ENCODE results near the gene RNLS. TPM values are rescaled to one million over a fixed set of nuclear protein-coding genes. Genes with fewer than 3 reads are reported as not detected.

Gene RNLS
- total and polyA plus RNA-seq, 2 of the 4 experiments (the other 2 are of a cell fraction): 4.5 to 7.0 TPM

- no peak overlapping the region; the same call in 1 of the 2 replicates for H3K4me2 ChIP-seq (ENCODE audit: low read depth, low read length)
- peak overlapping the region; percentile 3; the same call in 1 of the 2 replicates for H2BK120ac ChIP-seq (ENCODE audit: low read depth, low read length)
- no CpG with 5 or more reads among the region's 4 CpGs for WGBS, 2 experiments (ENCODE audit: extremely low coverage in 2 of 2, insufficient read length in 1 of 2)
- H3K9me1 ChIP-seq (ENCODE audit: insufficient read depth, low read length): 0 out of 2 replicates have a peak, but pooled peaks cover 2% of the 10 kb centered on the region
- H2AK5ac ChIP-seq (ENCODE audit: low read depth, low read length): no peak overlapping the region
- ATAC-seq (ENCODE audit: low read depth) (no peak), DNase-seq (no peak)
- H3K18ac ChIP-seq (ENCODE audit: low read depth, low read length): no peak overlapping the region
- H3K27me3 ChIP-seq (ENCODE audit: control insufficient read depth, insufficient read depth, low read length): no peaks in the 10 kb centered on the region
- no peak overlapping the region for H2BK20ac ChIP-seq (ENCODE audit: low read depth, low read length)
- BruUV-seq (replicated peaks): no TSS peak
- peak overlapping the region; percentile 66 to 97; a peak in 2 of 4 replicates for H4K8ac ChIP-seq (ENCODE audit: low read depth in 2 of 2, low read length in 2 of 2)
- H3K36me3 ChIP-seq (ENCODE audit: control insufficient read depth, insufficient read depth, low read length): no peaks in the 10 kb centered on the region
- H2AFZ ChIP-seq (replicated peaks; ENCODE audit: low read length, poor library complexity): peak overlapping the region; percentile 99
- no peak overlapping the region for H3K4me3 ChIP-seq (ENCODE audit: insufficient read depth, low read depth, low read length)
- no peak overlapping the region for H4K91ac ChIP-seq (ENCODE audit: insufficient read depth, low read depth, low read length)
- H3K79me1 ChIP-seq (ENCODE audit: low read depth in 1 of 2, low read length in 2 of 2): no peaks in the 10 kb centered on the region
- no peak overlapping the region for H2AK9ac ChIP-seq (replicated peaks; ENCODE audit: low read depth, low read length, poor library complexity)
- H3K9me3 ChIP-seq (ENCODE audit: control insufficient read depth, insufficient read depth, low read length): no peaks in the 10 kb centered on the region
- no peaks in the 10 kb centered on the region for H4K20me1 ChIP-seq (ENCODE audit: insufficient read depth, low read length)
- H3K27ac ChIP-seq (ENCODE audit: insufficient read depth, low read length): no peak overlapping the region
- in situ Hi-C loops (cut with MboI; ENCODE audit: low sequenced_read_pairs): no loop called here
- TF ChIP-seq USF2 (IDR thresholded peaks at IDR 0.05; ENCODE audit: low read depth, low read length): no peak
- TF ChIP-seq POLR2A (IDR thresholded peaks at IDR 0.05; ENCODE audit: low read depth, low read length): no peak
- TF ChIP-seq CEBPB (IDR thresholded peaks at IDR 0.05; ENCODE audit: low read depth, low read length): no peak
- TF ChIP-seq SMC3 (IDR thresholded peaks at IDR 0.05; ENCODE audit: low read depth, low read length): no peak
- no peak for TF ChIP-seq CHD1 (IDR thresholded peaks at IDR 0.05; ENCODE audit: low read depth, low read length)
- no peak for TF ChIP-seq MAFK (IDR thresholded peaks at IDR 0.05; ENCODE audit: low read depth, low read length)
- TF ChIP-seq MAZ (IDR thresholded peaks at IDR 0.05; ENCODE audit: borderline replicate concordance, low read depth, low read length): no peak
- TF ChIP-seq RCOR1 (IDR thresholded peaks at IDR 0.05; ENCODE audit: insufficient replicate concordance, low read length): no peak
- no peak overlapping the region for H2BK5ac ChIP-seq (ENCODE audit: low read depth, low read length, poor library complexity, severe bottlenecking)
- dilution Hi-C loops (cut with HindIII; ENCODE audit: low sequenced_read_pairs, unreplicated experiment): no loop called here
- ChIA-PET CTCF (interaction anchor here (0.6 to 1.9 kb wide), 11 partner anchors 10 to 133 kb away, joined by 3 to 13 read pairs (median 5); no protein-coding TSS in a partner anchor), POLR2A (ENCODE audit: unreplicated experiment) (interaction anchor here (0.6 to 1.1 kb wide), 3 partner anchors 10 to 250 kb away, joined by 3 to 6 read pairs (median 4); no protein-coding TSS in a partner anchor)
- no peak overlapping the region for H2BK15ac ChIP-seq (ENCODE audit: low read depth, low read length)
- intact Hi-C loops (cut with micrococcal nuclease): loop anchor here (5.0 kb wide), 1 partner anchor 230 kb away; no protein-coding TSS in a partner anchor
- 0 out of 2 replicates have a peak overlapping the region, but pooled peaks have one; percentile 8 for H3K14ac ChIP-seq (replicated peaks; ENCODE audit: low read depth, low read length)
- peak overlapping the region; percentile 20; the same call in 1 of the 2 replicates for H4K5ac ChIP-seq (ENCODE audit: low read depth, low read length)
- H3K9ac ChIP-seq (ENCODE audit: low read depth, low read length): no peak overlapping the region
- no peaks in the 10 kb centered on the region for H3K4me1 ChIP-seq (ENCODE audit: control insufficient read depth, insufficient read depth, low read length)
- H3K23ac ChIP-seq (ENCODE audit: low read depth, low read length): peak overlapping the region; percentile 63; the same call in 1 of the 2 replicates
- H3K4ac ChIP-seq (ENCODE audit: low read depth, low read length): no peak overlapping the region
- H3K56ac ChIP-seq (ENCODE audit: extremely low read depth, insufficient read depth, low read length): no peak overlapping the region
These were observed 710 bp downstream of the RNLS start for GRCh38 chr10:88582411-88582805.

All from IMR-90 (cell line).